HG02588 (cell line): ENCODE data around the gene TIMM50.

Experiments
- ATAC-seq: cut with Tn5 transposase; IDR thresholded peaks from one replicate; pipeline ENCODE4 v1.9.1; 2021; ENCODE audit warnings: mild to moderate bottlenecking, moderate library complexity; ENCODE audit not compliant: unreplicated experiment

TIMM50 gene

DNA sequence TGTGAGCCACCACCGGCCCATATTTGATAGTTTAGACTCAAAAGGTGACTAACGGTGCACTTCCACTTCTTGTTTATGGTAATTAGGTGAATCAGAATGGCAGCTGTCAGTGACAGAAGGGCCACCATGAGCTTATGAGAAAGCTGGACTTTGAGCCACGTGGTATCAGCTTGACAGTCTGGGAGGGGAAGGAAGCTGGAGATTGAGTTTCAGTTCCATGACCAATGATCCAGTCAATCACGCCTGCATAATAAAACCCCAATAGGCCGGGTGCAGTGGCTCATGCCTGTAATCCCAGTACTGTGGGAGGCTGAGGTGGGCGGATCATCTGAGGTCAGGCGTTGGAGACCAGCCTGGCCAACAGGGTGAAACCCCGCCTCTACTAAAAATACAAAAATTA, 43.9 kb downstream of the TIMM50 start:
- no peak for ATAC-seq

DNA sequence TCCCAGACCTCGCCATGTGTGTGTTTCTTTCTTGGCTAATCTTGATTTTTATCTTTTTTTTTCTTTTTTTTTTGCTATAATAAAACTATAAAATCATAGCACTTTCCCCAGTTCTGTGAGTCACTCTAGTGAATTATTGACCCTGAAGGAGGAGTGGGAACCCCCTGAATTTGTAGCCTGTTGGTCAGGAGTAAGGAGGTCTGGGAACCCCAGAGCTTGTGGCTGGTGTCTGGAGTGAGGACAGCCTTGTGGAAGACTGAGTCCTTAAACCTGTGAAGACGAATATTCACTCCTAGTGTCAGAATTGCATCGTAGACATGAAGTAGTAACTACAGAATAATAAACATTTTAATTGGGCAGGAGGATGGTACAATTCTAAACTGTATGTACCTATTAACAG, 44.6 kb downstream of the TIMM50 start:
- ATAC-seq = no peak

GRCh38 chr19:39531834-39532232, 51.2 kb downstream of the TIMM50 start:
- ATAC-seq = no peak

GRCh38 chr19:39532233-39533002, 51.8 kb downstream of the TIMM50 start, which contains the start of gene EID2B:
EID2B (minus strand) TSS chr19:39532852; CDS start chr19:39532802, 50 bp downstream.
- ATAC-seq = peak; percentile 89

DNA sequence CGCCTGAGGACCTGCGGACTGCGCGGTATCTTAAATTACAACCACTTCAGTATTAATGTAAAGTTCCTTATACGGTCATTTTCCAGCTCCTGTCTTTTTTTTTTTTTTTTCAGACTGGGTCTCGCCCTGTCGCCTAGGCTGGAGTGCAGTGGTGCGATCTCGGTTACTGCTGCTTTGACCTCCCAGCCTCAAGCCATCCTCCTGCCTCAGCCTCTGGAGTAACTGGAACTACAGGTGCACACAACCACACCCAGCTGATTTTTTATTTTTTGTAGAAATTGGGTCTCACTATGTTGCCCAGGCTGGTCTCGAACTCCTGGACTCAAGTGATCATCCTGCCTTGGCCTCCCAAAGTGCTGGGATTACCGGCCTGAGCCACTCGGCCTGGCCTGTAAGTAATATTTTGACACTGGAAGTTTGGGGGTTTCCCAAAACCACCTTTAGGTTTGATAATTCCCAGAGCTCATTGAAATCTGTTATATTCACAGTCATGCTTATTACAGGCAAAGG, 52.4 kb downstream of the TIMM50 start:
- peak; percentile 11 for ATAC-seq

DNA sequence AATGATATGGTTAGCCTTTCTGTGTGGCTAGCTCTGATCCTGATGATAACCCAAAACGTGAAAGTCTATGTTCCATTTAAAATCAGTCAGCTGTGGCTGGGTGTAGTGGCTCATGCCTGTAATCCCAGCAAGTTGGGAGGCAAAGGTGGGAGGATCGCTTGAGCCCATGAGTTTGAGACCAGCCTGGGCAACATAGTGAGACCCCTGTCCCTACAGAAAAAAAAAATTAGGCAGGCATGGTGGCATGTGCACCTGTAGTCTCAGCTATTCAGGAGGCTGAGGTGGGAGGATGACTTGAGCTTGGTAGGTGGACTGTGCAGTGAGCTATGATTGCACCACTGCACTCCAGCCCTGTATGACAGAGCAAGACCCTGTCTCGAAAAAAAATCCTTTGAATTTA, 53.2 kb downstream of the TIMM50 start:
- no peak for ATAC-seq

DNA sequence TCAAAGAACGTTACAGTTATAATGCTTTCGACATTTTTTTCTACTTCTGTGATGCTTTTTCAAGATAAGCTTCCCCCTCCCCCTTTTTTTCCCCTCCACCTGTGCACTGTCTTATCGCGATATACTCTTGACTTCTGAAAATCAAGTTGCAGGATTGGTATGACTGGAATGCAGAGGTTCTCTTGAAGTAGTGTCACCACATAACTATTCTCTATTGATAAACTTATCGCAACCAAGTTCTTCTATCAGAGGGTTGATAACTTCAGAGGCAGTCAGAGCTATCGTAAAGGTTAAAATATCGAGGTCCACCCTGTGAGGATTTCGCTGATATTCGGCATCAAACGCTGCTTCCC, 58.5 kb downstream of the TIMM50 start:
- ATAC-seq = no peak

DNA sequence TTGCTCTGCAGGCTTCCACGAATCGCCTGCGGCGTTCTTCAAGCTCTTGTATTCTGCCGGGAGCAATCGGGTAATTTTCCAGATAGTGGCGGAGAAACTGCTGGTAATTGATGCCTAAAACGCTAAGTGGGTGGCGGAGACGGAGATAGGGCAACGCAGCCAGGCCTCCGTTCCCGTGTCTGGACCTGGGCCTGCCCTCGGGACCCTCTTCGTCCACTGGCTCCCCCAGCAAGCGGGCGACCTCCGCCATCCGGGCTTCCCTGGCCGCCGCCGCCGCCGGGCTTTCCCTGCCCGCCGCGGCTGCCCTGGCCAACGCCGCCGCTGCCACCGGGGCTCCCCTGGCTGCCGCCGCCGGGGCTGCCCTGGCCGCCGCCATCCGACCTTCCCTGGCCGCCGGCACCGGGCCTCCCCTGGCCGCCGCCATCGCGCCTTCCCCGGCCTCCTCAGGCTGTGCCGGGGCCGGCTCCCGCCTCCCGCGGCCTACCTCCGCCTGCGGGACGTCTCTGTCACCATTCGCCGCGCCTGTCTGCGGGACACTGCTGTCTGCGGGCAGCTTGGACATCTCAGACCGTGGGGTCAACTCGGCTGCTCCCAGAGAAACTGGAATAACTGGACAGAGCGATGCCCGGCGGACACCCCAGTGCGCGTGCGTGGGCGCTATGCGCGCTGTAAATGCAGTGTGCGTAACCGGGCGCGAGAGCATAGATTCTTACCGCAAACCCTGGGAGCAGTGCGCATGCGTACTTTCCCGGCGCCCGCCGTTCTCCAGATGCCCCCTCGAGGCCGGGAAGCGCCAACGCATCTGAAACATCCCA, 59.1 kb downstream of the TIMM50 start, which contains the start of gene EID2:
Gene EID2, minus strand, starts transcription at position 644 of the 815 bp plus-strand sequence. Its CDS starts 82 bp downstream, at position 562.
- peak; percentile 86 for ATAC-seq

DNA sequence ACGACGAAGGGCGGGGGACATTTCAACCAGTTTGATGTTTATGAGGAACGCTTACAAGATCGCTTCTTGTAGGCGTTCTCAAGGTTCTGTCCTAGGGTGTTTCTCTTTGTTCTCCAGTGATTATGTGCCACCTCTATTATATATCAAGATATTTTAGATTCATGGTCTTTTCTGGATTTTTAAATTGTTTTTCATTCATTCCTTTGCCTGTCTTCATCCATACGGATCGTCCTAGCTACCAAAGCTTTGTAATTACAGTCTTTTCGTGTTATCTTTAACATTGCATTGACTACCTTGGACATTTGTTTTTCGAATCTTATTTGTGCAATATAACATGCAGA, 59.7 kb downstream of the TIMM50 start:
- ATAC-seq = no peak
